GM19324 (cell line): Measurements from ENCODE around the gene AQP7.
A peak's percentile ranks its signal among the peaks of the same experiment; 100 is the strongest.
"Not testable (repeated sequence)": the region's sequence is repeated elsewhere in the genome, so short reads cannot be mapped to it uniquely, and the experiment has no call there.

ENCODE experiments used
- ATAC-seq: cut with Tn5 transposase; IDR thresholded peaks from one replicate; pipeline ENCODE4 v1.9.1; 2021; ENCODE audit warnings: mild to moderate bottlenecking, moderate library complexity; ENCODE audit not compliant: unreplicated experiment, low FRiP score

AQP7 gene

GRCh38 chr9:33434317-33435105 lies 32.1 kb upstream of the AQP7 start:
- ATAC-seq = no peak

- no peak for ATAC-seq
Observed at GRCh38 chr9:33433871-33434270, 31.5 kb upstream of the AQP7 start.

- ATAC-seq = no peak
Observed at GRCh38 chr9:33431420-33431819, 29.1 kb upstream of the AQP7 start.

- ATAC-seq = no peak
Observed at GRCh38 chr9:33430942-33431341, 28.6 kb upstream of the AQP7 start.

- ATAC-seq = no peak
Observed at GRCh38 chr9:33429256-33429985, 27.1 kb upstream of the AQP7 start.

GRCh38 chr9:33426843-33427293 lies 24.5 kb upstream of the AQP7 start:
- no peak for ATAC-seq

- no peak for ATAC-seq
Observed at GRCh38 chr9:33425128-33425533, 22.8 kb upstream of the AQP7 start.

GRCh38 chr9:33424492-33424891 lies 22.1 kb upstream of the AQP7 start:
- ATAC-seq = not testable (repeated sequence)

- not testable (repeated sequence) for ATAC-seq
Observed at GRCh38 chr9:33424043-33424442, 21.7 kb upstream of the AQP7 start.

- ATAC-seq = no peak
Observed at GRCh38 chr9:33419708-33420303, 17.4 kb upstream of the AQP7 start.

GRCh38 chr9:33418090-33418489 lies 15.7 kb upstream of the AQP7 start:
- no peak for ATAC-seq

- no peak for ATAC-seq
Observed at GRCh38 chr9:33416996-33417395, 14.6 kb upstream of the AQP7 start.

GRCh38 chr9:33415501-33416038 lies 13.2 kb upstream of the AQP7 start:
- ATAC-seq = peak; percentile 63

- no peak for ATAC-seq
Observed at GRCh38 chr9:33414889-33415500, 12.6 kb upstream of the AQP7 start.

- ATAC-seq = no peak
Observed at GRCh38 chr9:33414268-33414667, 11.9 kb upstream of the AQP7 start.

GRCh38 chr9:33408087-33408486 lies 5.7 kb upstream of the AQP7 start:
- no peak for ATAC-seq

GRCh38 chr9:33407061-33407460 lies 4.7 kb upstream of the AQP7 start:
- ATAC-seq = no peak

- no peak for ATAC-seq
Observed at GRCh38 chr9:33404788-33405362, 2.5 kb upstream of the AQP7 start.

- ATAC-seq = no peak
Observed at GRCh38 chr9:33403941-33404787, 1.8 kb upstream of the AQP7 start.
